H9 (cell line): ENCODE measurements around the gene TNIK. TPM values are rescaled to one million over a fixed set of nuclear protein-coding genes. Genes with fewer than 3 reads are reported as not detected.

Source experiments
- DNase-seq: peaks from one replicate; pipeline ENCODE4 v3.0.0-alpha.2; 2017
- H2AFZ ChIP-seq: one replicate; pipeline ENCODE4 v1.6.1; 2013; ENCODE audit warnings: mild to moderate bottlenecking, low read length, control low read depth, moderate library complexity
- H2AK5ac ChIP-seq: 2 replicates; pipeline ENCODE4 v1.6.1; 2013; ENCODE audit warnings: low read length, control low read depth, mixed read lengths; ENCODE audit not compliant: insufficient read length
- H2BK120ac ChIP-seq: one replicate; pipeline ENCODE4 v1.6.1; 2013; ENCODE audit warnings: low read depth, mild to moderate bottlenecking, low read length, control low read depth, inconsistent platforms; ENCODE audit not compliant: poor library complexity, severe bottlenecking
- H2BK12ac ChIP-seq: 2 replicates; pipeline ENCODE4 v1.6.1; 2013; ENCODE audit warnings: low read length, control low read depth, mixed read lengths, low read depth; ENCODE audit not compliant: insufficient read length
- H2BK15ac ChIP-seq: 2 replicates; pipeline ENCODE4 v1.6.1; 2013; ENCODE audit warnings: low read depth, low read length, control low read depth
- H2BK20ac ChIP-seq: one replicate; pipeline ENCODE4 v1.6.1; 2013; ENCODE audit warnings: low read depth, mild to moderate bottlenecking, low read length, control low read depth, inconsistent platforms; ENCODE audit not compliant: poor library complexity, severe bottlenecking
- H2BK5ac ChIP-seq: 2 replicates; pipeline ENCODE4 v1.6.1; 2013; ENCODE audit warnings: low read length, control low read depth, mixed read lengths; ENCODE audit not compliant: insufficient read length
- H3K14ac ChIP-seq: 2 replicates; pipeline ENCODE4 v1.6.1; 2013; ENCODE audit warnings: low read length, control low read depth; ENCODE audit not compliant: insufficient read depth
- H3K18ac ChIP-seq: 2 replicates; pipeline ENCODE4 v1.6.1; 2013; ENCODE audit warnings: low read depth, mild to moderate bottlenecking, mixed read lengths, low read length, control low read depth; ENCODE audit not compliant: insufficient read length
- H3K23ac ChIP-seq: 2 replicates; pipeline ENCODE4 v1.6.1; 2013; ENCODE audit warnings: low read length, control low read depth, mixed read lengths, low read depth; ENCODE audit not compliant: insufficient read length
- H3K23me2 ChIP-seq: 2 replicates; pipeline ENCODE4 v1.6.1; 2013; ENCODE audit warnings: low read depth, mild to moderate bottlenecking, mixed read lengths, low read length, control low read depth; ENCODE audit not compliant: insufficient read length, poor library complexity, severe bottlenecking
- H3K27ac ChIP-seq: 2 replicates; pipeline ENCODE4 v1.5.1; 2013; ENCODE audit warnings: low read length, control low read depth, mixed read lengths, low read depth; ENCODE audit not compliant: insufficient read length
- H3K27me3 ChIP-seq: 2 replicates; pipeline ENCODE4 v1.6.1; 2013; ENCODE audit warnings: low read length, control low read depth, inconsistent platforms; ENCODE audit not compliant: insufficient read depth
- H3K4ac ChIP-seq: 2 replicates; pipeline ENCODE4 v1.6.1; 2013; ENCODE audit warnings: low read depth, mild to moderate bottlenecking, control low read depth, inconsistent platforms, low read length, moderate library complexity
- H3K4me1 ChIP-seq: 2 replicates; pipeline ENCODE4 v1.6.1; 2013; ENCODE audit warnings: low read length, control low read depth, inconsistent platforms; ENCODE audit not compliant: insufficient read depth
- H3K4me2 ChIP-seq: 2 replicates; pipeline ENCODE4 v1.6.1; 2013; ENCODE audit warnings: low read length, control low read depth, mixed read lengths; ENCODE audit not compliant: insufficient read length, insufficient read depth
- H3K56ac ChIP-seq: 2 replicates; pipeline ENCODE4 v1.6.1; 2013; ENCODE audit warnings: low read depth, mild to moderate bottlenecking, mixed read lengths, low read length, control low read depth; ENCODE audit not compliant: insufficient read length
- H3K79me1 ChIP-seq: 2 replicates; pipeline ENCODE4 v1.6.1; 2013; ENCODE audit warnings: low read depth, mild to moderate bottlenecking, moderate library complexity, low read length, control low read depth, inconsistent platforms; ENCODE audit not compliant: insufficient read depth, poor library complexity, severe bottlenecking
- H3K79me2 ChIP-seq: 2 replicates; pipeline ENCODE4 v1.6.1; 2013; ENCODE audit warnings: low read length, control low read depth, inconsistent platforms; ENCODE audit not compliant: insufficient read depth
- H3K9ac ChIP-seq: 2 replicates; pipeline ENCODE4 v1.6.1; 2013; ENCODE audit warnings: low read length, control low read depth, mixed read lengths; ENCODE audit not compliant: insufficient read length; ENCODE audit errors: extremely low read depth
- H3K9me3 ChIP-seq: one replicate; pipeline ENCODE4 v1.6.1; 2013; ENCODE audit warnings: low read depth, low read length, inconsistent platforms; ENCODE audit not compliant: control insufficient read depth
- H3T11ph ChIP-seq: one replicate; pipeline ENCODE4 v1.6.1; 2013; ENCODE audit warnings: mild to moderate bottlenecking, low read length, control low read depth, inconsistent platforms
- H4K20me1 ChIP-seq: one replicate; pipeline ENCODE4 v1.6.1; 2013; ENCODE audit not compliant: control insufficient read depth, insufficient read length, insufficient read depth
- H4K5ac ChIP-seq: 2 replicates; pipeline ENCODE4 v1.6.1; 2013; ENCODE audit warnings: low read depth, mild to moderate bottlenecking, mixed read lengths, low read length, control low read depth; ENCODE audit not compliant: insufficient read length
- H4K8ac ChIP-seq: replicated peaks from 2 replicates; pipeline ENCODE4 v1.6.1; 2013; ENCODE audit warnings: low read length, control low read depth, mixed read lengths, low read depth; ENCODE audit not compliant: insufficient read length
- H4K91ac ChIP-seq: 2 replicates; pipeline ENCODE4 v1.6.1; 2013; ENCODE audit warnings: low read depth, mild to moderate bottlenecking, moderate library complexity, mixed read lengths, low read length, control low read depth; ENCODE audit not compliant: insufficient read length
- H3K27ac Mint-ChIP-seq, 3 experiments: 2 replicates in 2 of 3; 3 replicates in 1 of 3; pipeline ENCODE4 v1.8.0; 2020 to 2021; ENCODE audit warnings: mixed read lengths in 3 of 3, mild to moderate bottlenecking in 1 of 3, moderate library complexity in 1 of 3
- H3K27me3 Mint-ChIP-seq: 2 replicates; pipeline ENCODE4 v1.8.0; 2021; ENCODE audit warnings: low read depth, mild to moderate bottlenecking, moderate library complexity, mixed read lengths
- H3K36me3 Mint-ChIP-seq, 3 experiments: 2 replicates in 2 of 3; 3 replicates in 1 of 3; pipeline ENCODE4 v1.8.0; 2020 to 2021; ENCODE audit warnings: low read depth in 3 of 3, mixed read lengths in 3 of 3; ENCODE audit not compliant: insufficient read depth in 1 of 3
- H3K4me1 Mint-ChIP-seq, 2 experiments: 2 replicates each; pipeline ENCODE4 v1.8.0; 2020; ENCODE audit warnings: mixed read lengths in 2 of 2
- H3K4me3 Mint-ChIP-seq, 2 experiments: 2 replicates in 1 of 2; 3 replicates in 1 of 2; pipeline ENCODE4 v1.8.0; 2020 to 2021; ENCODE audit warnings: mild to moderate bottlenecking in 2 of 2, mixed read lengths in 2 of 2, moderate library complexity in 1 of 2
- H3K9me3 Mint-ChIP-seq, 2 experiments: 2 replicates in 1 of 2; 3 replicates in 1 of 2; pipeline ENCODE4 v1.8.0; 2020; ENCODE audit warnings: mild to moderate bottlenecking in 2 of 2, mixed read lengths in 2 of 2, moderate library complexity in 1 of 2
- CTCF ChIP-seq: fragments of 200-600 bp; sonication (generic); conservative IDR thresholded peaks from 3 replicates; pipeline ENCODE4 v1.8.0; 2021; ENCODE audit warnings: antibody characterized with exemption, mild to moderate bottlenecking
- WGBS: extraction: QIAGEN DNeasy Blood & Tissue Kit; methylation state at CpG from one replicate; pipeline ENCODE4 v1.1.7; 2013; ENCODE audit warnings: missing lambda C conversion rate, low lambda C conversion rate, mixed read lengths; ENCODE audit not compliant: insufficient read length; ENCODE audit errors: extremely low coverage; 5-methylcytosine and 5-hydroxymethylcytosine counted together
- total RNA-seq: library from RNA; stranded (reverse); gene quantifications from 2 replicates; pipeline ENCODE4 v1.2.1, GENCODE V29; 2021

The TNIK gene
- total RNA-seq, 1 experiment from 2014 or later: 15.9 TPM

DNA sequence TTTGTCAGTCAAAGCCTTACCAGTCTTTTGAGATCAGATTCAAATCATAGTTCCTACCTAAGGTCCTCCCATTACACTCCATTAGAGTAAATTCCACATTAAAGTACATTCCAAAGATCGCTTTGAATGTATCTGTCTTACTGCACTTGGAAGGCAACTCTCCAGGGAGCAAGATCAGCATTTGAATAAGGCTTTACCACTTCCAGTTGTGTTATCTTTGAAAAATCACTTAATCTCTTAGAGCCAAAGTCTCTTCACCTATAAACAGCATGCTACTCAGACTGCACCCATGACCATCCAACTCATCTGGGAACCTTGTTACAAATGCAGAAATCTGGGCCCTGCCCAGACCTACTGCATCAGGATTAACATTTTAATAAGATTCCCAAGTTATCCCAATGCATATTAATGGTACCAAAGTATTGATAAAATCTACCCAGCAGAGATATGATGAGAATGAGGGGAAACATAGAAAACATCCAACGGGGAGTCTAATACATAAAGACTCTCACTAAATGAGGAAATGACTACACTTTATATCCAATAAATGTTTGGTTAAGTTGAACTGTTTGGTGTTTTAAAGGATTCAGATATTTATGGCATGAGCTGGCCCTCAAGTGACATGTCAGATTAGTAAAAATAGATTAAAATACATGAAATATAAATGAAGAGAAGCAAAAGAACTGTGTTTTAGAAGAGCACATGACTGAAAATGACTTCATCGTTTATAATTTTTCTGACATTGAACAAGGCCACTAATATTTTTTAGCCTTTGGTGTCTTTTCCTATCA lies 75.9 kb downstream of the TNIK start:
- peaks cover 6% of the 10 kb centered on the region; the same call in 1 of the 2 replicates for H3K79me2 ChIP-seq
- no peak overlapping the region for H2BK5ac ChIP-seq
- no peak overlapping the region for H2BK120ac ChIP-seq
- no peak overlapping the region for H4K5ac ChIP-seq
- DNase-seq: no peak
- Mint-ChIP-seq H3K27ac (peak overlapping the region in 2 of 3 experiments; percentile 45 to 74; a peak in 5 of 7 replicates), H3K36me3 (no peaks in the 10 kb centered on the region), H3K4me3 (peak overlapping the region in 1 of 2 experiments; percentile 35; a peak in 3 of 5 replicates), H3K4me1 (peaks cover 48 to 64% of the 10 kb centered on the region in 2 experiments), H3K27me3 (no peaks in the 10 kb centered on the region), H3K9me3 (no peaks in the 10 kb centered on the region)
- no peak for TF ChIP-seq CTCF
- H3K4me1 ChIP-seq: peaks cover 29% of the 10 kb centered on the region
- no peak overlapping the region for H3K27ac ChIP-seq
- no peaks in the 10 kb centered on the region for H4K20me1 ChIP-seq
- no peaks in the 10 kb centered on the region for H3K27me3 ChIP-seq
- H3K4me2 ChIP-seq: peak overlapping the region; percentile 38
- no peak overlapping the region for H3K56ac ChIP-seq
- no peak overlapping the region for H3K23ac ChIP-seq
- H4K91ac ChIP-seq: no peak overlapping the region
- no peaks in the 10 kb centered on the region for H3K9me3 ChIP-seq
- no peak overlapping the region for H2BK12ac ChIP-seq
- no CpG with 5 or more reads among the region's 3 CpGs for whole genome bisulfite sequencing
- H2AK5ac ChIP-seq: no peak overlapping the region
- H2BK20ac ChIP-seq: no peak overlapping the region
- H3T11ph ChIP-seq: no peak overlapping the region
- no peak overlapping the region for H2BK15ac ChIP-seq
- H3K14ac ChIP-seq: no peak overlapping the region
- H3K9ac ChIP-seq: no peak overlapping the region
- H4K8ac ChIP-seq: no peak overlapping the region
- no peaks in the 10 kb centered on the region for H3K23me2 ChIP-seq
- H3K79me1 ChIP-seq: no peaks in the 10 kb centered on the region
- no peak overlapping the region for H3K4ac ChIP-seq
- H3K18ac ChIP-seq: no peak overlapping the region
- no peak overlapping the region for H2AFZ ChIP-seq
